OCI-LY1 (cell line): Measurements from ENCODE around the gene TULP3.

Experiments used
- H2AFZ ChIP-seq: fragments of 200-600 bp; sonication (generic), shearing (Covaris generic); 2 replicates; pipeline ENCODE4 v1.6.0; 2014; ENCODE audit warnings: antibody characterized with exemption, mild to moderate bottlenecking, low read length
- H3F3A ChIP-seq: fragments of 200-600 bp; sonication (generic), shearing (Covaris generic); 2 replicates; pipeline ENCODE4 v1.6.0; 2014; ENCODE audit warnings: mild to moderate bottlenecking, antibody characterized with exemption, low read length, moderate library complexity; ENCODE audit not compliant: insufficient read depth
- H3K27ac ChIP-seq: fragments of 200-600 bp; sonication (generic); 2 replicates; pipeline ENCODE4 v1.5.1; 2014; ENCODE audit warnings: low read length, mixed run types, mild to moderate bottlenecking, low read depth; ENCODE audit not compliant: poor library complexity, severe bottlenecking
- H3K27me3 ChIP-seq: fragments of 200-600 bp; sonication (generic); 2 replicates; pipeline ENCODE4 v1.6.0; 2014; ENCODE audit warnings: antibody characterized with exemption, mild to moderate bottlenecking, low read length, moderate library complexity; ENCODE audit not compliant: insufficient read depth
- H3K36me3 ChIP-seq: fragments of 200-600 bp; sonication (generic); 2 replicates; pipeline ENCODE4 v1.6.1; 2014; ENCODE audit warnings: mild to moderate bottlenecking, antibody characterized with exemption, low read length, moderate library complexity, mixed read lengths; ENCODE audit not compliant: insufficient read depth
- H3K4me1 ChIP-seq: fragments of 200-600 bp; sonication (generic); 2 replicates; pipeline ENCODE4 v1.5.1; 2014; ENCODE audit warnings: mild to moderate bottlenecking, low read length, moderate library complexity; ENCODE audit not compliant: insufficient read depth, severe bottlenecking
- H3K4me2 ChIP-seq: fragments of 200-600 bp; sonication (generic), shearing (Covaris generic); 2 replicates; pipeline ENCODE4 v1.6.1; 2014; ENCODE audit warnings: low read length
- H3K4me3 ChIP-seq: fragments of 200-600 bp; sonication (generic); 2 replicates; pipeline ENCODE4 v1.5.1; 2014; ENCODE audit warnings: low read length, low read depth, mild to moderate bottlenecking, mixed read lengths; ENCODE audit not compliant: poor library complexity, severe bottlenecking
- H3K79me2 ChIP-seq: fragments of 200-600 bp; shearing (Covaris generic); 2 replicates; pipeline ENCODE4 v1.6.1; 2016; ENCODE audit warnings: mixed run types, low read length, mixed read lengths; ENCODE audit not compliant: insufficient read depth
- H3K9ac ChIP-seq: fragments of 200-600 bp; sonication (generic), shearing (Covaris generic); 2 replicates; pipeline ENCODE4 v1.6.1; 2014; ENCODE audit warnings: mild to moderate bottlenecking, low read length, mixed read lengths
- H3K9me2 ChIP-seq: fragments of 200-600 bp; sonication (generic), shearing (Covaris generic); 2 replicates; pipeline ENCODE4 v1.6.1; 2014; ENCODE audit warnings: low read depth, mild to moderate bottlenecking, low read length, mixed read lengths
- H3K9me3 ChIP-seq: fragments of 200-600 bp; shearing (Covaris generic); 2 replicates; pipeline ENCODE4 v1.6.1; 2014; ENCODE audit warnings: low read length, mixed read lengths
- H4K20me1 ChIP-seq: fragments of 200-600 bp; sonication (generic), shearing (Covaris generic); 2 replicates; pipeline ENCODE4 v1.6.0; 2016; ENCODE audit warnings: mild to moderate bottlenecking, low read length; ENCODE audit not compliant: insufficient read depth
- EZH2 ChIP-seq: fragments of 200-600 bp; sonication (generic), shearing (Covaris generic); IDR thresholded peaks from 2 replicates; pipeline ENCODE4 v1.8.0; 2017; ENCODE audit warnings: borderline replicate concordance, mixed run types, mild to moderate bottlenecking, antibody characterized with exemption, low read length, moderate library complexity, mixed read lengths
- TF ChIP-seq, protein P1 (sequence below): fragments of 200-600 bp; sonication (generic), shearing (Covaris generic); IDR thresholded peaks from 2 replicates; pipeline ENCODE4 v1.5.1; 2017; ENCODE audit warnings: mild to moderate bottlenecking, antibody characterized with exemption, low read length, moderate library complexity, mixed read lengths

Gene TULP3

DNA sequence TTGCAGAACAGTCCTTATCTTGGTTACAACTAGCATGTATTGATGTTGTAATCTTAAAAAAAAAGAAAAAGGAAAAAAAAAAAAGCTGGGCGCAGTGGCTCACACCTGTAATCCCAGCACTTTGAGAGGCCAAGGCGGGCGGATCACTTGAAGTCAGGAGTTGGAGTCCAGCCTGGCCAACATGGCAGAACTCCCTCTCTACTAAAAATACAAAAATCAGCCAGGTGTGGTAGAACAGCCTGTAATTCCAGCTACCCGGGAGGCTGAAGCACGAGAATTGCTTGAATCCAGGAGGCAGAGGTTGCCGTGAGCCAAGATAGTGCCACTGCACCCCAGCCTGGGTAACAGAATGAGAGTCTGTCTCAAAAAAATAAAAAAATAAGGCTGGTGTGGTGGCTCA lies 42.9 kb downstream of the TULP3 start:
- no peaks in the 10 kb centered on the region for H3K9me2 ChIP-seq
- H3K4me3 ChIP-seq = no peak overlapping the region
- no peak overlapping the region for H3K4me2 ChIP-seq
- H3K27ac ChIP-seq = no peak overlapping the region
- no peak for TF ChIP-seq EZH2
- TF ChIP-seq, protein P1, sequence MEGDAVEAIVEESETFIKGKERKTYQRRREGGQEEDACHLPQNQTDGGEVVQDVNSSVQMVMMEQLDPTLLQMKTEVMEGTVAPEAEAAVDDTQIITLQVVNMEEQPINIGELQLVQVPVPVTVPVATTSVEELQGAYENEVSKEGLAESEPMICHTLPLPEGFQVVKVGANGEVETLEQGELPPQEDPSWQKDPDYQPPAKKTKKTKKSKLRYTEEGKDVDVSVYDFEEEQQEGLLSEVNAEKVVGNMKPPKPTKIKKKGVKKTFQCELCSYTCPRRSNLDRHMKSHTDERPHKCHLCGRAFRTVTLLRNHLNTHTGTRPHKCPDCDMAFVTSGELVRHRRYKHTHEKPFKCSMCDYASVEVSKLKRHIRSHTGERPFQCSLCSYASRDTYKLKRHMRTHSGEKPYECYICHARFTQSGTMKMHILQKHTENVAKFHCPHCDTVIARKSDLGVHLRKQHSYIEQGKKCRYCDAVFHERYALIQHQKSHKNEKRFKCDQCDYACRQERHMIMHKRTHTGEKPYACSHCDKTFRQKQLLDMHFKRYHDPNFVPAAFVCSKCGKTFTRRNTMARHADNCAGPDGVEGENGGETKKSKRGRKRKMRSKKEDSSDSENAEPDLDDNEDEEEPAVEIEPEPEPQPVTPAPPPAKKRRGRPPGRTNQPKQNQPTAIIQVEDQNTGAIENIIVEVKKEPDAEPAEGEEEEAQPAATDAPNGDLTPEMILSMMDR = no peak
- H3K9ac ChIP-seq = no peak overlapping the region
- no peaks in the 10 kb centered on the region for H4K20me1 ChIP-seq
- no peak overlapping the region for H2AFZ ChIP-seq
- H3K36me3 ChIP-seq = peaks cover 39% of the 10 kb centered on the region
- no peaks in the 10 kb centered on the region for H3K27me3 ChIP-seq
- no peaks in the 10 kb centered on the region for H3K9me3 ChIP-seq
- no peaks in the 10 kb centered on the region for H3K4me1 ChIP-seq
- H3K79me2 ChIP-seq = no peaks in the 10 kb centered on the region
- H3F3A ChIP-seq = no peaks in the 10 kb centered on the region

GRCh38 chr12:2934371-2934770 lies 43.7 kb downstream of the TULP3 start:
- H3K9ac ChIP-seq = no peak overlapping the region
- H3K4me1 ChIP-seq = no peaks in the 10 kb centered on the region
- no peaks in the 10 kb centered on the region for H3K27me3 ChIP-seq
- H3K36me3 ChIP-seq = peaks cover 46% of the 10 kb centered on the region
- H3K9me3 ChIP-seq = no peaks in the 10 kb centered on the region
- H3K9me2 ChIP-seq = no peaks in the 10 kb centered on the region
- no peak overlapping the region for H2AFZ ChIP-seq
- no peaks in the 10 kb centered on the region for H3K79me2 ChIP-seq
- no peaks in the 10 kb centered on the region for H4K20me1 ChIP-seq
- no peak overlapping the region for H3K4me2 ChIP-seq
- no peak overlapping the region for H3K27ac ChIP-seq
- no peak for TF ChIP-seq EZH2
- TF ChIP-seq, protein P1 = no peak
- H3K4me3 ChIP-seq = no peak overlapping the region
- H3F3A ChIP-seq = no peaks in the 10 kb centered on the region

DNA sequence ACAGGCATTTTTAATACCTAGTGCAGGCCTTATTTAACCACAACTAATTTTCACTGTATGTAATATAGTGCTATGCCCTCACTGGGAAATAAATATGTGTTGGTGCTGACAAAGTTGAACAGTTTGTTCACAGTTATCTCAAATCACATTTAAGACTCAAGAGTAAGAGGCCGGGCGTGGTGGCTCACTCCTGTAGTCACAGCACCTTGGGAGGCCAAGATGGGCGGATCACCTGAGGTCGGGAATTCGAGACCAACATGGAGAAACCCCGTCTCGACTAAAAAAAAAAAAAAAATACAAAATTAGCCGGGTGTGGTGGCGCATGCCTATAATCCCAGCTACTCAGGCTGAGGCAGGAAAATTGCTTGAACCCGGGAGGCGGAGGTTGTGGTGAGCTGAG lies 45.6 kb downstream of the TULP3 start:
- Histone ChIP-seq H2AFZ (no peak overlapping the region), H3K9me3 (no peaks in the 10 kb centered on the region), H3K4me2 (no peak overlapping the region), H3K4me1 (no peaks in the 10 kb centered on the region), H3F3A (no peaks in the 10 kb centered on the region), H3K9ac (no peak overlapping the region), H3K27me3 (no peaks in the 10 kb centered on the region), H4K20me1 (no peaks in the 10 kb centered on the region), H3K27ac (no peak overlapping the region), H3K9me2 (no peaks in the 10 kb centered on the region), H3K79me2 (no peaks in the 10 kb centered on the region), H3K4me3 (no peak overlapping the region), H3K36me3 (peaks cover 50% of the 10 kb centered on the region)
- TF ChIP-seq, protein P1 = no peak
- no peak for TF ChIP-seq EZH2
